Gastroesophageal sphincter (tissue), 3 donors: Measurements from ENCODE around the gene IL17A.

Experiments used
- CTCF ChIP-seq, 4 experiments: fragments of 200-600 bp in 2 of 4; fragments of 450-650 bp in 2 of 4; sonication (generic) in 1 of 4; IDR thresholded peaks; one replicate each; pipeline ENCODE4 v1.5.1; 2017 to 2019; ENCODE audit warnings: antibody characterized with exemption in 4 of 4, mild to moderate bottlenecking in 2 of 4, moderate library complexity in 2 of 4
- EP300 ChIP-seq: sonication (generic); formaldehyde crosslinking; IDR thresholded peaks from one replicate; pipeline ENCODE4 v1.6.1; 2017; ENCODE audit warnings: antibody characterized with exemption, mild to moderate bottlenecking
- POLR2A ChIP-seq, 2 donors: fragments of 450-650 bp; IDR thresholded peaks; one replicate each; pipeline ENCODE4 v1.6.1; 2017; ENCODE audit warnings: antibody characterized with exemption in 2 of 2, mild to moderate bottlenecking in 2 of 2, moderate library complexity in 1 of 2
- POLR2AphosphoS5 ChIP-seq: sonication (generic); formaldehyde crosslinking; IDR thresholded peaks from one replicate; pipeline ENCODE4 v1.6.1; 2017; ENCODE audit warnings: antibody characterized with exemption

GRCh38 chr6:52186075-52186474 lies at the start of gene IL17A:
- TF ChIP-seq CTCF (IDR thresholded peaks at IDR 0.05) (no peak), POLR2AphosphoS5 (no peak), POLR2A (IDR thresholded peaks at IDR 0.05) (no peak), EP300 (no peak)
